22Rv1 (cell line): ENCODE measurements around the gene SPTBN1.

Source experiments
- H3K27ac ChIP-seq: fragments of 450-650 bp; 2 replicates; pipeline ENCODE4 v1.5.1; 2017
- CTCF ChIP-seq: fragments of 450-650 bp; IDR thresholded peaks from 2 replicates; pipeline ENCODE4 v1.5.1; 2017; ENCODE audit warnings: mild to moderate bottlenecking
- ZFX ChIP-seq: fragments of 450-650 bp; IDR thresholded peaks from 2 replicates; pipeline ENCODE4 v1.6.1; 2017; ENCODE audit warnings: antibody characterized with exemption, borderline replicate concordance

The SPTBN1 gene

GRCh38 chr2:54636415-54637139, 180.4 kb downstream of the SPTBN1 start:
- no peak overlapping the region for H3K27ac ChIP-seq
- TF ChIP-seq ZFX: no peak
- no peak for TF ChIP-seq CTCF

- TF ChIP-seq ZFX: no peak
- no peak for TF ChIP-seq CTCF
- H3K27ac ChIP-seq: no peak overlapping the region
Measured at GRCh38 chr2:54638103-54638502, 182.0 kb downstream of the SPTBN1 start.

DNA sequence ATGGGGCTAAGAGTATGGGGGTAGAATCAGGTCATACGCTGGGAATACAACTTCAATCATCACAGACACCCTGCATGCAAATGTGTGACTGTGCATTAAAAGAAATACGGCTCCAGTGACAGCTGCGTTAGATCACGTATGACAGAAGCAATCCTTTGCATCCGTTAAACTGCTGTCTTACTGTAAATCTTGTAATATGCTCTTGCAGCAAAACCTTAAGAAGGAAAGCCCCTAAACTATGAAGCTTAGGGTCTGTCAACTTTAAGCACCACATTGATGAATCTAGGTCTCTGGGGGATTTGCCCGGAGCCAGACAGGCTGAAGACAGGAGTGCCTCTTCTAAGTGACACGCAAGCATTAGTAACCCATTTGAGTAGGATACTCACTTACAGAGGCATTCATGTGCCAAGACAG, 182.7 kb downstream of the SPTBN1 start:
- no peak for TF ChIP-seq CTCF
- TF ChIP-seq ZFX: no peak
- no peak overlapping the region for H3K27ac ChIP-seq

GRCh38 chr2:54639609-54640008, 183.5 kb downstream of the SPTBN1 start:
- TF ChIP-seq ZFX: no peak
- no peak for TF ChIP-seq CTCF
- no peak overlapping the region for H3K27ac ChIP-seq

- TF ChIP-seq ZFX (no peak), CTCF (no peak)
- no peak overlapping the region for H3K27ac ChIP-seq
Measured at GRCh38 chr2:54640834-54641540, 184.9 kb downstream of the SPTBN1 start.

- no peak for TF ChIP-seq ZFX
- no peak for TF ChIP-seq CTCF
- H3K27ac ChIP-seq: no peak overlapping the region
Measured at GRCh38 chr2:54641988-54642387, 185.9 kb downstream of the SPTBN1 start.
